ENCODE measurements around the gene SRRD. TPM values are rescaled to one million over a fixed set of nuclear protein-coding genes. Genes with fewer than 3 reads are reported as not detected.

Gene SRRD
- total RNA-seq, 1 donor from 2014 or later = 20.4 TPM

DNA sequence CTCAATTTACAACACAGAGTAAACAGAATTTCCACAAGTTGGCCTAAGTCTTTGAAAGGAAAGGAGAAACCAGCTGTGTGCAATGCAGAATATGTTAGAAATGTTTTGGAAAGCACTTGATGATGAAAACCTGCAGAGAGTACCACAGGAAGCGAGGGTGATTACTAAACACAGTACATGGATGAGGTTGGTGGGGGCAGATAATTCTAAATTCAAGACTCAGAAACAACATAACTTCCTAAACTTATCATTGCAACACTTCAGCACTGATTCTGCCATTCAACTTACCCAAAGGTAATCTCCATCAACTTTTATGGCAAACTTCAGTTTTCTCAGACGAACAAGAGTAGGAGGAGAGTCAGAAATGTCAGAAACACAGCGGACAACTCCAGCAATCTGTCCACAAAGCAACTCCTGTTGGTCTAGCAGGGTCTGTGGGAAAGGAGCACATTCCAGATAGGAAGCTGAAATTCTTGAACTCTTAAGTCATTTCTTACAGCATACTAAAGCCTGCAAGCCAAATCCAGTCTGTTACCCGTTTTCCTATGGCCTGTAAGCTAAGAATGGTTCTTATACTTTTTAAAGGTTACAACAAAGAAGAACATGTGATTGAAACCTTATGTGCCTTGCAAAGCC is 6.9 kb upstream of the SRRD start:
- Mint-ChIP-seq H3K9me3 (ENCODE audit: unreplicated experiment) (no peaks in the 10 kb centered on the region), H3K27me3 (ENCODE audit: unreplicated experiment) (no peaks in the 10 kb centered on the region), H3K27ac (ENCODE audit: unreplicated experiment) (peak overlapping the region; percentile 59), H3K36me3 (ENCODE audit: unreplicated experiment) (peaks cover 44% of the 10 kb centered on the region), H3K4me3 (ENCODE audit: unreplicated experiment) (peak overlapping the region; percentile 1), H3K4me1 (ENCODE audit: unreplicated experiment) (peaks cover 42% of the 10 kb centered on the region)
- no peak for TF ChIP-seq CTCF (IDR thresholded peaks at IDR 0.05)
- DNase-seq (ENCODE audit: extremely low spot score, unreplicated experiment) = no peak

DNA sequence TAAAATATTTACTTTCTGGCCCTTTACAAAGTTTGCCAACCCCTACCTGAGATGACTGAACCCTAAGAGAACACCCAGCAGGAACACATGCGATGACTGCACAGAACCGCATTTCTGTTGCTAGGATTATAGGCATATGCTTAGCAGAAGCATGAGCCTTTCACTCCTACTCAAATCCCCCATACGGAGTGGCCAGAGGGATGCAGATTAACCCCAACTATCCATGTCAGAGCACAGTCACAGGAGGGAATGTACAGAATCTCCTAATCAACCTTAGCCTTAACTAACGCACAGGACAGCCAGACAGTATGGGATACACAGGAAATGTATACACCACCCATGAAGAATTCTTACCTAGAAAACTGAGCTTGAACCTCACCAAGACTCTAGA is 6.3 kb upstream of the SRRD start:
- DNase-seq (ENCODE audit: extremely low spot score, unreplicated experiment) = no peak
- TF ChIP-seq CTCF (IDR thresholded peaks at IDR 0.05) = no peak
- Mint-ChIP-seq H3K27ac (ENCODE audit: unreplicated experiment) (peak overlapping the region; percentile 59), H3K27me3 (ENCODE audit: unreplicated experiment) (no peaks in the 10 kb centered on the region), H3K4me3 (ENCODE audit: unreplicated experiment) (no peak overlapping the region), H3K9me3 (ENCODE audit: unreplicated experiment) (no peaks in the 10 kb centered on the region), H3K36me3 (ENCODE audit: unreplicated experiment) (peaks cover 40% of the 10 kb centered on the region), H3K4me1 (ENCODE audit: unreplicated experiment) (peaks cover 47% of the 10 kb centered on the region)

DNA sequence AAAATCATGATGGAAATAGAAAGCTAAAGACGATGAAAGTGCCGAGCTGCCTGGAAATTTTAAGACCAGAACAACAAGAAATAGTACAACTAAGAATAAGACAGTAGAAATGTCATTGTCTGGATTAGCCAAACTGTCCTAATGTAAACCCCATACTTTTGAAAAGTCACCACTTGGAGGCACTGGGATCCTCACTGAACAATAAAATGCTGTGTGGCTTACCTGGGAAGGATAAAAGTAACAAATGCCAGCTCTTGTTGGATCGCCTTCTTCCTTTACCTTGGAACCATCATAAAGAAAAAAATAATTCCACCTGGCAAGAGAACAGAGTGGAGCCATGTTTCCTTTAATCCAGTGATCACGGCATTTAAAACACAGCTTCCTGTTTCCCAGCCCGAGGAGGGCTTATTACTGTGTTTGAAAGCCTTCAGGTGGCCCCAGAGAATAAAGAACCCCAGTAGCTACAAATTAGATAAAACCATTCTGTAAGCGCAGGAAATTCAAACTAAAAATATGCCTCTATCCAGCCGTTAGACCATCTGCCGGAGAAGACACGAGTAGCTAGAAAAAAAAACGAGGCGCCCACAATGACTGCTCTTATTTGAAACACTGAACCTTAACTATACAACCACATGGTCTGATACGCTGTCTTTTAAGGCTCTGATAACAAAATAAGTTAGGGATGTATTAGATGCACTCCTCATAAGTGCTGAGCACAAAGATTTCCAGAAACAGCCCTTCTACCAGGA is 4.5 kb upstream of the SRRD start:
- Mint-ChIP-seq H3K4me3 (ENCODE audit: unreplicated experiment) (no peak overlapping the region), H3K36me3 (ENCODE audit: unreplicated experiment) (peaks cover 26% of the 10 kb centered on the region), H3K9me3 (ENCODE audit: unreplicated experiment) (no peaks in the 10 kb centered on the region), H3K27me3 (ENCODE audit: unreplicated experiment) (no peaks in the 10 kb centered on the region), H3K27ac (ENCODE audit: unreplicated experiment) (no peak overlapping the region), H3K4me1 (ENCODE audit: unreplicated experiment) (peaks cover 55% of the 10 kb centered on the region)
- no peak for TF ChIP-seq CTCF (IDR thresholded peaks at IDR 0.05)
- DNase-seq (ENCODE audit: extremely low spot score, unreplicated experiment) = no peak

DNA sequence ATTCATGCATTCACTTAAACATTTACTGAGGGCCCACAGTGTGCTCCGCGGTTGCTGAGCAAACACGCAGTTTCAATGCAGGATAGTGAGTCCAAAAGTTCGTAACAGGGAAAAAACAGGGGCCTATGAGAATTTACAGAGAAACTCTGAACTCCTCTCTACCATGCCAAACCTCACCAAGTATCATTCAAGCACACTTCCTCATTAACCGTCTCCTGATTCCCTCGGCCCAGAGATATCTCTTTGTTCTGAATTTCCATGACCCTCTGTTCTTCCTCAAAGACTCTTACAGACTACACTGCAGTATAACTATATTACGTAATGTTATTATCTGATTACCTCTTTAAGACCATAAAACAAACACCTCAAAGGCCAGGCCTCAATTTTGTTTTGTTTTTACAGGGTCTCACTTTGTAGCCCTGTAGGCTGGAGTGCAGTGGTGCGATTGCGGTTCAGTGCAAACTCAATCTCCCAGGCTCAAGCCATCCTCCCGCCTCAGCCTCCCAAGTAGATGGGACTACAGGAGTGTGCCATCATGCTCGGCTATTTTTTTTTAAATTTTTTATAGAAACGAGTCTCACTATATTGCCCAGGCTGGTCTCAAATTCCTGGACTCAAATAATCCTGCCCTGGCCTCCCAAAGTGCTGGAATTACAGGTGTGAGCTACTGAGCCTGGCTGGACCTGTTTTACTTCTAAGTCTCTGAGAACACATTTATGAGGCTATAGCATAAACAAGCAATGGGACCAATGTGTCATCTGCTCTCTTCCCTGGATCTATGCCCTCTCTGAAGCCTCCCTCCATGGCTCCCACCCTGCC is 3.7 kb upstream of the SRRD start:
- Mint-ChIP-seq H3K4me1 (ENCODE audit: unreplicated experiment) (peaks cover 61% of the 10 kb centered on the region), H3K9me3 (ENCODE audit: unreplicated experiment) (no peaks in the 10 kb centered on the region), H3K4me3 (ENCODE audit: unreplicated experiment) (no peak overlapping the region), H3K36me3 (ENCODE audit: unreplicated experiment) (peaks cover 18% of the 10 kb centered on the region), H3K27me3 (ENCODE audit: unreplicated experiment) (no peaks in the 10 kb centered on the region), H3K27ac (ENCODE audit: unreplicated experiment) (no peak overlapping the region)
- TF ChIP-seq CTCF (IDR thresholded peaks at IDR 0.05) = no peak
- no peak for DNase-seq (ENCODE audit: extremely low spot score, unreplicated experiment)

DNA sequence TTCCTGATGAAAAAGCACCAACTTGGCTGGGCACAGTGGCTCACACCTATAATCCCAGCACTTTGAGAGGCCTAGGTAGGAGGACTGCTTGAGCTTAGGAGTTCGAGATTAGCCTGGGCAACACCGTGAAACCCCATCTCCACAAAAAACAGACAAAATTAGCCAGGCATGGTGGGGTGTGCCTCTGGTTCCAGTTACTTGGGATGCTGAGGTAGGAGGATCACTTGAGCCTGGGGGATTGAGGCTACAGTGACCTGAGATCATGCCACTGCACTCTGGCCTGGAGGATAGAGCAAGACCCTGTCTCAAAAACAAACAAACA is 3.1 kb upstream of the SRRD start:
- H3K4me1 Mint-ChIP-seq (ENCODE audit: unreplicated experiment) = peaks cover 67% of the 10 kb centered on the region
- H3K27me3 Mint-ChIP-seq (ENCODE audit: unreplicated experiment) = no peaks in the 10 kb centered on the region
- no peak for DNase-seq (ENCODE audit: extremely low spot score, unreplicated experiment)
- no peak for TF ChIP-seq CTCF (IDR thresholded peaks at IDR 0.05)
- peaks cover 18% of the 10 kb centered on the region for H3K36me3 Mint-ChIP-seq (ENCODE audit: unreplicated experiment)
- H3K4me3 Mint-ChIP-seq (ENCODE audit: unreplicated experiment) = no peak overlapping the region
- no peak overlapping the region for H3K27ac Mint-ChIP-seq (ENCODE audit: unreplicated experiment)
- H3K9me3 Mint-ChIP-seq (ENCODE audit: unreplicated experiment) = no peaks in the 10 kb centered on the region
